ENCODE data around the gene LRRC8E. TPM values are rescaled to one million over a fixed set of nuclear protein-coding genes. Genes with fewer than 3 reads are reported as not detected.

The LRRC8E gene
- not detected in 2 replicates for total RNA-seq

- no peaks in the 10 kb centered on the region for H3K9me3 Mint-ChIP-seq
- peak; percentile 79 for DNase-seq
- intact Hi-C loops (cut with micrococcal nuclease) = no loop called here
- no peak within 1 kb of the TSS for H3K4me3 Mint-ChIP-seq
- no peak within 1 kb of the TSS for H3K27ac Mint-ChIP-seq
- no peaks in the 10 kb centered on the region for H3K36me3 Mint-ChIP-seq (ENCODE audit: low read depth)
- H3K27me3 Mint-ChIP-seq = peaks cover 8% of the 10 kb centered on the region
- peaks cover 3% of the 10 kb centered on the region for H3K4me1 Mint-ChIP-seq
These were observed at the start of gene LRRC8E for GRCh38 chr19:7888145-7888825. Gene LRRC8E (plus strand): TSS chr19:7888510. CDS start chr19:7895604, 7,094 bp downstream.

GRCh38 chr19:7839476-7839875 is 48.8 kb upstream of the LRRC8E start:
- Mint-ChIP-seq H3K9me3 (no peaks in the 10 kb centered on the region), H3K27ac (no peak overlapping the region), H3K4me3 (no peak overlapping the region), H3K36me3 (ENCODE audit: low read depth) (no peaks in the 10 kb centered on the region), H3K4me1 (no peaks in the 10 kb centered on the region), H3K27me3 (no peaks in the 10 kb centered on the region)
- intact Hi-C loops (cut with micrococcal nuclease) = no loop called here
- no peak for DNase-seq

- H3K4me3 Mint-ChIP-seq = no peak overlapping the region
- H3K4me1 Mint-ChIP-seq = no peaks in the 10 kb centered on the region
- intact Hi-C loops (cut with micrococcal nuclease) = no loop called here
- no peak overlapping the region for H3K27ac Mint-ChIP-seq
- no peak for DNase-seq
- no peaks in the 10 kb centered on the region for H3K9me3 Mint-ChIP-seq
- no peaks in the 10 kb centered on the region for H3K36me3 Mint-ChIP-seq (ENCODE audit: low read depth)
- no peaks in the 10 kb centered on the region for H3K27me3 Mint-ChIP-seq
These were observed 47.7 kb upstream of the LRRC8E start for GRCh38 chr19:7840629-7841028.

- Mint-ChIP-seq H3K4me3 (no peak overlapping the region), H3K36me3 (ENCODE audit: low read depth) (no peaks in the 10 kb centered on the region), H3K9me3 (no peaks in the 10 kb centered on the region), H3K27ac (no peak overlapping the region), H3K27me3 (no peaks in the 10 kb centered on the region), H3K4me1 (no peaks in the 10 kb centered on the region)
- intact Hi-C loops (cut with micrococcal nuclease) = no loop called here
- no peak for DNase-seq
These were observed 46.3 kb upstream of the LRRC8E start for GRCh38 chr19:7841751-7842660.

- Mint-ChIP-seq H3K36me3 (ENCODE audit: low read depth) (no peaks in the 10 kb centered on the region), H3K4me1 (no peaks in the 10 kb centered on the region), H3K4me3 (no peak overlapping the region), H3K27ac (no peak overlapping the region), H3K9me3 (no peaks in the 10 kb centered on the region), H3K27me3 (no peaks in the 10 kb centered on the region)
- intact Hi-C loops (cut with micrococcal nuclease) = no loop called here
- DNase-seq = no peak
These were observed 45.5 kb upstream of the LRRC8E start for GRCh38 chr19:7842661-7843294.

GRCh38 chr19:7843521-7843920 is 44.8 kb upstream of the LRRC8E start:
- Mint-ChIP-seq H3K27me3 (no peaks in the 10 kb centered on the region), H3K9me3 (no peaks in the 10 kb centered on the region), H3K4me1 (no peaks in the 10 kb centered on the region), H3K4me3 (no peak overlapping the region), H3K36me3 (ENCODE audit: low read depth) (no peaks in the 10 kb centered on the region), H3K27ac (no peak overlapping the region)
- DNase-seq = no peak
- intact Hi-C loops (cut with micrococcal nuclease) = no loop called here

- Mint-ChIP-seq H3K27me3 (no peaks in the 10 kb centered on the region), H3K4me3 (no peak overlapping the region), H3K27ac (no peak overlapping the region), H3K9me3 (no peaks in the 10 kb centered on the region), H3K36me3 (ENCODE audit: low read depth) (no peaks in the 10 kb centered on the region), H3K4me1 (no peaks in the 10 kb centered on the region)
- DNase-seq = no peak
- intact Hi-C loops (cut with micrococcal nuclease) = no loop called here
These were observed 43.9 kb upstream of the LRRC8E start for GRCh38 chr19:7844405-7844804.

- H3K27ac Mint-ChIP-seq = no peak overlapping the region
- H3K9me3 Mint-ChIP-seq = no peaks in the 10 kb centered on the region
- no peaks in the 10 kb centered on the region for H3K4me1 Mint-ChIP-seq
- intact Hi-C loops (cut with micrococcal nuclease) = no loop called here
- no peak overlapping the region for H3K4me3 Mint-ChIP-seq
- no peaks in the 10 kb centered on the region for H3K36me3 Mint-ChIP-seq (ENCODE audit: low read depth)
- H3K27me3 Mint-ChIP-seq = no peaks in the 10 kb centered on the region
- no peak for DNase-seq
These were observed 43.4 kb upstream of the LRRC8E start for GRCh38 chr19:7844951-7845350.

- intact Hi-C loops (cut with micrococcal nuclease) = no loop called here
These were observed 42.7 kb upstream of the LRRC8E start for GRCh38 chr19:7845390-7846154.

GRCh38 chr19:7846155-7846646 is 42.1 kb upstream of the LRRC8E start:
- Mint-ChIP-seq H3K9me3 (no peaks in the 10 kb centered on the region), H3K27me3 (no peaks in the 10 kb centered on the region), H3K36me3 (ENCODE audit: low read depth) (no peaks in the 10 kb centered on the region), H3K4me3 (no peak overlapping the region), H3K4me1 (no peaks in the 10 kb centered on the region), H3K27ac (no peak overlapping the region)
- no peak for DNase-seq
- intact Hi-C loops (cut with micrococcal nuclease) = no loop called here

More at GRCh38 chr19:7845390-7846154, 42.7 kb upstream of the LRRC8E start:
- Mint-ChIP-seq H3K4me1 (no peaks in the 10 kb centered on the region), H3K27me3 (no peaks in the 10 kb centered on the region), H3K9me3 (no peaks in the 10 kb centered on the region), H3K36me3 (ENCODE audit: low read depth) (no peaks in the 10 kb centered on the region), H3K4me3 (no peak overlapping the region), H3K27ac (no peak overlapping the region)
- DNase-seq = no peak

GRCh38 chr19:7847664-7848063 is 40.6 kb upstream of the LRRC8E start:
- Mint-ChIP-seq H3K36me3 (ENCODE audit: low read depth) (no peaks in the 10 kb centered on the region), H3K9me3 (no peaks in the 10 kb centered on the region), H3K4me3 (no peak overlapping the region), H3K4me1 (no peaks in the 10 kb centered on the region), H3K27ac (no peak overlapping the region), H3K27me3 (no peaks in the 10 kb centered on the region)
- intact Hi-C loops (cut with micrococcal nuclease) = no loop called here
- DNase-seq = no peak

GRCh38 chr19:7848779-7849457 is 39.4 kb upstream of the LRRC8E start:
- Mint-ChIP-seq H3K27ac (no peak overlapping the region), H3K27me3 (no peaks in the 10 kb centered on the region), H3K36me3 (ENCODE audit: low read depth) (no peaks in the 10 kb centered on the region), H3K4me3 (no peak overlapping the region), H3K4me1 (peaks cover 5% of the 10 kb centered on the region), H3K9me3 (no peaks in the 10 kb centered on the region)
- no peak for DNase-seq
- intact Hi-C loops (cut with micrococcal nuclease) = no loop called here

GRCh38 chr19:7849631-7849999 is 38.7 kb upstream of the LRRC8E start:
- Mint-ChIP-seq H3K36me3 (ENCODE audit: low read depth) (no peaks in the 10 kb centered on the region), H3K9me3 (no peaks in the 10 kb centered on the region), H3K4me1 (peaks cover 5% of the 10 kb centered on the region), H3K27ac (no peak overlapping the region), H3K4me3 (no peak overlapping the region), H3K27me3 (no peaks in the 10 kb centered on the region)
- no peak for DNase-seq
- intact Hi-C loops (cut with micrococcal nuclease) = no loop called here
